Activated CD4-positive, alpha-beta T cell treated with anti-CD3 and anti-CD28 coated beads for 48 hours (primary cell): Measurements from ENCODE around the gene APOL2.
"Not testable (repeated sequence)": the region's sequence is repeated elsewhere in the genome, so short reads cannot be mapped to it uniquely, and the experiment has no call there.

ENCODE experiments used
- DNase-seq: peaks from one replicate; pipeline ENCODE4 v3.0.0-alpha.2; 2020

Gene APOL2

GRCh38 chr22:36261675-36262074 lies 22.3 kb upstream of the APOL2 start:
- DNase-seq: not testable (repeated sequence)

GRCh38 chr22:36259615-36260300 lies 20.4 kb upstream of the APOL2 start:
- no peak for DNase-seq

DNA sequence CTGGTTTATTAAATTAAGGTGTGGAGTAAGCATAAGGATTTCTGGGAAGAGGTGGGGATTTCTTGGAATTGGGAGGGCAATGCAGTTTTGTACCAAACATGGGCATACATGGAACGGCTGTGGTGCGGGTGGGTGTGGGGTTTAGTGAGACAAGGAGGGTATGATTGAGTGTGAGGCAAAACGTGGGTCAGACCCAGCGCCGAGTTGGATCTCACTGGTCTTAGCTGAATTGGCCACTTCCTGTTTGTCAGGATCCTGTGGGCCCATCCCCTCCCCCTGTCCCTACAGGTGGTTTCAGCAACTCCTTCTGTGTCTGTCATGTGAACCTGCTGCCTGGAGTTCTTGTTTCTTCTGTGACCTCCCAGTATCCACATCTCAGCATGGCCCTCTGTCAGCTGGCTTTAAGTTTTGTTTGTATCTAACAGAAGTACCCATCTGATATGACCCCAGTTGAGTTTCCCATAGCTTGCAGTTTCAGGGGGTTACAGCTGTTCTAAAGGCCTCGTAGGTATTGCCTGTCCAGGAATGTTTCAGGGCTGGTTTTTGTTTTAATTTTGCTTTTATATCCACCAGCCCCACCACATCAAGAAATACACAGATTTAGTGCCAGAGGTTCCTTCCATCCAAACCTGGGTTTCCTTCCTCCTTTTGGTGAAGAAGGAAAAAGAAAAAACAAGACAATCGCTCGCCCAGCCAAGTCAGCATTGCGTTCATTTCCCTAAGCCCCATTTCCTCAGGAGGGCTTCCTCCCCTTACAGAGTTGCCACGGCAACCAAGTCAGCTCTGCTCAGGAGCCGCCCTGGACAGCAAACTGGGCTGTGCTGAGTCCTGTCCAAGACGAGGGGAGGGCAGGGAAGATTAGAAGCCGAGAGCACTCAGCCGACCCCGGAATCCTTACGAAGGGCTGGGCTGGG lies 19.6 kb upstream of the APOL2 start:
- peak; percentile 53 for DNase-seq

DNA sequence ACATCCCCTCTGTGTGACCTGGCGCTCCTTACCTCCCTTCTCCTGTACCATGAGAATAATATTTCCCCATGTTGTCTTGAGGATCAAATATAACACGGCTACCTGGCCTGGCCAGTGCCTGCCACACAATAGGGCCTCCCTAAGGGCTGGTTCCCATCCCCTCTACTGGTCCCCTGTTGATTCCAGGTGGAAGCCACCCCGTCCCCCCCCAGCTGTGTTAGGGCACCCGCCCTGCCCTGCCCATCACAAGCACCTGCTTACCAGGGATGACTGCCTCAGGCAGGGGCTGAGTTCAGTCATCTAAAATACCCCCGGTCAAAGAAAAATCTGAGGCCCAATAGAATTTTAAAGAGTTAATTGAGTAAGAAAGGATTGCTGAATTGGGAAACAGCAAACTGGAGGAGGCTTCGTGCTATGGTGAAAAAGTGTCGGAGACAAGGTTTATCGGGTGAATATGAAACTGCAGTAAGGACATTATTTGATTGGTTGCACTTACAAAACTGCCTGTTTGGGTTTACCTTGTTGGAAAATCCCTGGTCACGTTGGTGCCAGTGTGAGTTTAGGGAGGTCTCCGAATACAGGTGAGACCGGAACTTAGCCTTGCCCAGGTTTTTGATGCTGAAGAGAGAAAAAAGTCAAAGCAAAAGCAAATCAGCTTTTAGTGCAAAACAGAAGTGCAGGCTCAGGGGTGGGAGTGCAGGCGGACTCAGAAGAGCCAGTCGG lies 18.8 kb upstream of the APOL2 start:
- no peak for DNase-seq

GRCh38 chr22:36257308-36257707 lies 18.0 kb upstream of the APOL2 start:
- DNase-seq: no peak

DNA sequence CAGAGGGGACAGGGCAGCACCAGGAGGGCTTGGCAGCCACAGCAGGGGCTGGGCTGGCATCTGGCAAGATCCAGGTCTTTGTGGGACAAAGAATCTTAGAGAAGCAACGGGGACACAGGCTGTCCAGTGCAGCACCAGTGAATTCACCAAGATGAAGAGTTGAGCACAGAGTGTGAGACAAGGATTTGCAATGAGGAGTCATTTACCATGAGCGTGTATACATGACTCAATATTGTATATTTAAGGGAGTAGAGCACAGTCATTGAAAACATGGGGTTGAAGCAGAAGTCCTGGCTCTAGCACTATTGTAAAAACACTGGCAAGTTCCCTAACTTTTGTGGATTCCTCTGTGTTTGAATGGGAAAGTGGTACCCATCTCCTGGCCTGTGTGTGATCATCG lies 17.2 kb upstream of the APOL2 start:
- no peak for DNase-seq

DNA sequence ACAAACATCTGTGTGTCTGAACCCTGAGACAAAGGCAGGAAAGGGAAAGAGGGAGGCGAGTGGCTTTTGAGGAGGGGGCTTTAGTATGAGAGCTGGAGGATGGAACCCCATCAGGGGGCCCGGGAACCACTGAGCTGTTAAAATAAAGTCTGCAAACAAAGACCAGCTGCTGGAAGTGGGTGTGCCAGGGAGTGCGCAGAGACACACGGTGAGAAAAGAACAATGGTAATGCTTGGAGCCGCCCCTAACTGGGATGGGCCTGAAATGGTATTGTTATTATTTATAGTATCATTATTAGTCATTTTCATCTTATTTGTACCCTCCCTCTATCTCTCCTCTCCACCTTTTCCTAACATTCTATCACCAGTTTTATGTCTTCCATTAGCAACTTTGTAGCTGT lies 16.2 kb upstream of the APOL2 start:
- DNase-seq: not testable (repeated sequence)

- DNase-seq: peak; percentile 60
Measured at GRCh38 chr22:36253523-36254490, 14.5 kb upstream of the APOL2 start.

GRCh38 chr22:36252754-36253522 lies 13.6 kb upstream of the APOL2 start, which contains the start of gene APOL1:
Gene APOL1 (plus strand): TSS chr22:36253133. CDS start chr22:36254956, 1,823 bp downstream.
- DNase-seq: peak; percentile 64

DNA sequence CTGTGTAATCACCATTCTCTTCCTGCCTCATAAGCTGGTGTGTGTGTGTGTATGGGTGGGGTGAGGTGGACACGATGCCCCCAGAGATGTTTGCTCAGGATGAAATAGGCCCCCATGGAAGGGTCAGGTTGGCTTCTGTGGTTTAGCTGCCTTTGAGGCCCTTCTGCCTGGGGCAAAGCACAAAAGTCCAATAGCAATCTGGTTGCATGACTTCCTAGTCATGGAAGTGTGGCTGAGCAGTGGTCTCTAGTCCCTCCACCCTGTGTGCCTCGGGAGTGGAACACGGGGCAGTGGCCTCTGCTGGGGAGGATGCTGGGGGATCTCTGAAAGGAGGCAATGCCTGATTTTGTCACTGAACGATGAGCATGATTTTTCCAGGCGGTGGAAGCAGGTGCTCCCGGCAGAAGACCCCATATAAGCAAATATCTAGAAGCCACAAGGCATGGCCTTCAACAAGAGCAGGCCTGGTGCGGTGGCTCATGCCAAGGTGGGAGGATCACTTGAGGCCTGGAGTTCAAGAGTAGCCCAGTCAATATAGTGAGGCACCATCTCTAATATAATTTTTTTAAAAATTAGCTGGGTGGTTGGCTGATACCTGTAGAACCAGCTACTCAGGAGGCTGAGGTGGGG lies 12.8 kb upstream of the APOL2 start:
- DNase-seq: not testable (repeated sequence)

- DNase-seq: not testable (repeated sequence)
Measured at GRCh38 chr22:36250292-36250960, 11.1 kb upstream of the APOL2 start.

GRCh38 chr22:36249160-36249559 lies 9.8 kb upstream of the APOL2 start:
- DNase-seq: no peak

GRCh38 chr22:36247955-36248354 lies 8.6 kb upstream of the APOL2 start:
- no peak for DNase-seq

- DNase-seq: no peak
Measured at GRCh38 chr22:36246718-36247117, 7.4 kb upstream of the APOL2 start.

DNA sequence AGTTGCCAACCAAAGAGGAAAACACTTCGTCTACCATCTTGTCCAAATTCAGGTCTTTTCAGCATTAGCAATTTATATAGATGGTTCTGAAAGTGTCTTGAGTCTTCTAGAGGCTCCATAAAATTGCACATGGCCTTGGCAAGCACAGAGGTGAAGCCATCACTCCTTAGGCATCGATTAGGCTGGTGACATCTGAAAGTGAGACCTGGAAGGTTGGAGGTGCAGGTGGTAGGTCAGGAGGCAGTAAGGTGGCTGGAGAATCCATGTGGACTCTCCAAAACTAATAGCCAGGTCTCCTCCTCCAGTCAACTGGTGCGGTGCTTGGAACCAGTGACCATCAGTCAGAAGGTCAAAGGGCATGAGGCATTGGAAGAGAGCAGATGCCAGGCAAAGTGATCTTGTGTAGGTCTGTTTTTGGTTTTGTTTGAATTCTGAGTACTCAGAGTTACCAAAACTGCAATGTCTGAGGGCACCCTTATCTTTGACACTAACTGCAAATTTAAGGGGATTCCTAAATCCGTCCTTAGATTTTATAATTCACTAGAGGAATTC lies 6.6 kb upstream of the APOL2 start:
- DNase-seq: no peak

DNA sequence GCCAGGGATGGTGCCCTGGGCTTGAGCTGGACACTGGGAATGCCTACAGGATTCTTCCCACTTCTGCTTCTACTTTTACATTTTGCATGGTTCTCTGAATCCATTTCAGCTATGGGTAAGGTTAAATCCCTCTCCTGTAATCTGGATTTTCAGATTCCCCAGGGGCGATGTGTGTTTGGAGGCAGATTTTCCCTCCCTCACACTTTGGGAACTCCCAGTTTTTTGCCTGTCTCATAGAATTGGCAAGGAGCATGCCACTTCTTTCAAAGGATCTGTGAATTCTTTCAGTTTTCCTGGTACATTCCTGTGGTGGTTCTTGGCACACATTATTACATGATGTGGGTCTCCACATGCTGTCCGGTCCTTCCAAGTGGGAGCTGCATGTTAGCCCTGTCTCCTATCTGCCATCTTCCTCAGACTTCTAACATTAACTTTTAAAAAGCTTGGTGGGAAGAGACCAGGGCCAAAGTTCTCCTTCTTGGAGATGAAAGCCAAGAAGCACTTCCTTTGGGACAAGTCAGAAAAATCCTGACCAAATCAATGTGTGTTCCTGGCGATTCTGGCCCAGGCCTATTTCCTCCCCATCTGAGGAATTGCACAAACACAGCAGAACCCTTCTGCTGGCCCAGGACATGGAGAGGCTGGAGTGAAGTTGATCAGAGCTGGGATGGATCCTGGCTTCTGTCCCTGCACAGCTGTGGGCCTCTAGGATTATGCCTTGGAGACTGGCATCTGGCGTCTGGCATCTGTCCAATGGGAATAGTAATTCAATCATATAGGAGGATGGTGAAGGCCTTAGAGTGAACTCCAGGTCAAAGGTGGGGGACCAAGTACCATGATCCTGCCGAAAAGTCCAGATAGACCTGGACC lies 5.4 kb upstream of the APOL2 start:
- no peak for DNase-seq

GRCh38 chr22:36243986-36244385 lies 4.7 kb upstream of the APOL2 start:
- no peak for DNase-seq

GRCh38 chr22:36239150-36239400 lies 252 bp downstream of the APOL2 start:
- DNase-seq: no peak
